Kidney glomerular epithelial cell (primary cell): ENCODE data around the gene C5orf58.

Source experiments
- DNase-seq: peaks from one replicate; lab custom pipeline; 2025; lab: John Stamatoyannopoulos, UW

C5orf58 gene

DNA sequence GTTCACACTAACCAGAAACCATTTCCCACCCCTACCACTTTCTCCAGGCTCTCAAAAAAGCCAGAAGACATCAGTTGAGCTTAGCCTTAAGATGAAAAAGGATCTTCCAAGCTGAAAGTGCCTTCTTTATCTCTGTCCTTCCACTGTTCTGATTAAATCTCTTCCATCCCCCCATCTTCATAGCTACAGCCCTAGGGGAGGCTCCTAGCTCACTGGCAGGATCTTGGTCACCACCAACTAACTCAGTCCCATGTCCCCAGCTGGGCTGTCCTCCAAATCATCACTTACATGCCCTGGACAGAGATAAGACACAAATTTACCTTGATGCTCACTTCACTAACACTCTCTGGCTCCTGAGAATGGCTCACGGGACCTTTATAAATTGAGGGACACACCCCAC lies 50.5 kb downstream of the C5orf58 start:
- no peak for DNase-seq

DNA sequence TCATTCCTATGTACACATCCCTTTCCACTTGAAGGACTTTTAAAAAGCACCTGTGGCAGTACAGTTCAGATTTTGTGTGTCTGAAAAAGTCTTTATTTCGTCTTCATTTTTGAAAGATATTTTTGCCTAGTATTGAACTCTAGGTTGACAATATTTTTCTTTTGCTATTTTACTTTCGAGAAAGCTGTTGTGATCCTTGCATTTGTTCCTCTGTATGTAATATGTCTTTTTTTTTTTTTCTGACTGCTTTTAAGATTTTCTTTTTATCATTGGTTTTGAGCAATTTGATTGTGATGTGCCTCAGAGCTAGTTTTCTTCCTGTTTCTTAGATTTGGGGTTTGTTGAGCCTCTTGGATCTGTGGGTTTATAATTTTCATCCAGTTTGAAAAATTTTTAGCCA lies 51.4 kb downstream of the C5orf58 start:
- no peak for DNase-seq

DNA sequence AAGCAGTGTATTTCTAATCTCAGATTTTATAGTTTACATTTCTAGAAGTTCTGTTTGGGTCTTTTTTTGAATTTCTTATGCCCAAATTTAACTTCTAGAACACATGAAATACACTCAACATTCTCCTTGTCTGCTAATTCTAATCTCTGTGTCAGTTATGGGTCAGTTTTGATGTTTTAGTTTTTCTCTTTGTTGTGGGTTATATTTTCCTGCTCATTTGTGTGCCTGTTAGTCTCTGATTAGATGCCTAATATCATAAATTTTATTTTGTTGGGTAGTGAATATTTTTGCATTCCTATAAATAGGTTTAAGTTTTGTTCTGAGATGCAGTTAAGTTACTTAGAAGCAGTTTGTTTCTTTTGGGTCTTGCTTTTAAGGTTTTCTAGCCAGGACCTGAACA lies 52.4 kb downstream of the C5orf58 start:
- no peak for DNase-seq

DNA sequence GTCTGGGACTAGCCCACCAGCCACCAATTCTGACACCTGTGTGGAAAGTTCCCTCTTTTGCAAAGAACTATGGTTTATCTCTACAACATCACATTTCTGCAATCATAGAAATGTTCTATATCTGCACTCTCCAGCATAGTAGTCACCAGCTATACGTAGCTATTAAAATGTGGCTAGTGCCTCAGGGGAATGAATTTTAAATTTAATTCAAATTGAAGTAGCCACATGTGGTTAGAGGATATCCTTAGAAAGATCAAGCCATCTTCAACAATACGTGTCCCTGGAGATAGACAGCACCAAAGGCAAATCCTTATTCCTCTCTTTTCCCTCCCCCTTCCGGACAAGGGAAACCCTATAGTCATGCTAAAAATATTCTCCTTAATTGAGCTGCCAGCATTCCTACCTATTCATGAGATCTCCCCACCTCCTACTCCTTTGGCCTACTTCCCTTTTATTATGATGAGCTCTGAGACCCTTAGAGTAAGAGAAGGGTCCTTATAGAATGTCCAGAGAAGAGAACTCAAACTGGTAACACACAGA lies 53.7 kb downstream of the C5orf58 start:
- DNase-seq = no peak

DNA sequence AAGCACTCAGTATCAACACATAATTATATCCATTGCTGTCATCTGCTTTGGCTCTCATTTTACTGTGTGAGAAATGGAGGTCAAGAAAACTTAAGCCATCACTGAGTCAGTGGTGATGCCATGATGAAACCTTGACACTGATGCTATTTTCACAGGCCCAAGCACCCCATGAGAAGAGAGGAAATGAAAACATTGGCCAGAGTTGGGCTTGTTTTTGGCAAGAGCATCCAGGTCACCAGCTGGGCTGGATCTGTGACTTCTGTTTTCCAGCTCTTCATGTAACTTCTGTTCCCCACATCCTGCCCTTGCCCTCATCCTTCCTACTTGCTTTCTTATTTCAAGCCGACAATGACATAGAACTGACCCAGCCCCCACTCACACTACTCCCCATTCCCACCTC lies 54.7 kb downstream of the C5orf58 start:
- no peak for DNase-seq

DNA sequence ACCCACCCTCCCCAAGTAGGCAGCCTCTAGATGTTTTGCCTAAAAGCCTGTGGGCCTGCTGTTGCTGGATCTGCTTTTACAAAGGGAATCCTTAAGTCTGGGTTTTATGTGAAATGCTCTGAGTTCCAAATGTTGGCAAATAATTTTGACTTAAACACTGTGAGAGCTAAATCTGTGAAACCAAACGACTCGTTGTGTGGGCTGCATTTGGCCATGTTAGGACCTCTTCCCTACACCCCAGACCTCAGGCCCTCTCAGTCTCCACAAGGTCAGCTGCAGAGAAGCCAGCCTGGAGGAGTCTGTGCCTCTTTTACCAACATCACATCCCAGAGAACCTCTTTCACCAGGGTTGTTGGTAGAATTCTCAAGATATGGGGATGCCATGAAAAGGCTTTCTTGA lies 55.4 kb downstream of the C5orf58 start:
- DNase-seq = no peak

DNA sequence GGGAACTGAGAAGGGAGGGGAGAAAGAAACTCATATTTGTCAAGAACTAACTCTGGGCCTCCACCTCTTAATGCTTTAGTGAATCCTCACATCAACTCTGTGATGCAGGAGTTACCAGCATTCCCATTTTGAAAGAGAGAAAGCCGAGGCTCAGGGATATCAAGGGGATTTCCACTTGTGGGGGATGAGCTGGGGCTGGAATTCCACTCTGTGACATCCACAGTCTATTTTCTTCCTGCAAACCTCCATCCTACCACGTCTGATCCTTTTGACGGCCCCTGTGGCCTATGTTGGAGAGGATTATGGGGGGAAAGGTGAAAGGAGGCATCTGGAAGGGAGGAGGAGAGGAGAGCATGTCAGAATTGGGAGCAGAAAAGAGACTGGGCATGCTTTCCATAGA lies 55.8 kb downstream of the C5orf58 start:
- no peak for DNase-seq

DNA sequence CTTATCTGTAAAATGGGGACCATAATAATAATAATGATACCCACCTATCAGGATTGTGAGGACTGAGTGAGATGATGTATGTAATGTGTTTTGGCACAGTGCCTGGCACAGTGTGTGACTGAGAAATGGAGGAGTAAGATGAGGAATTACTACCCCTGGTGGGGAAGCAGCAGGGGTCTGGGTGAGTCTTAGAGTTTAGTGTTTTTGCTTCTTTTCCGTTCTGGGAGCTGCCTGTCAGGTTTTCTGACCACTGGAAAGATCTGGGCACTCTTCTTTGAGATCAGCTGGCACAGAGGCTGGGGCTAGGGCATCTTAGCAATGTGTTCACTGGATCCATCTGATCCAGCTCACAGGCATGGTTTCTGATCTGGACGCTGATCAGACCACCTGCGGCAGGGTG lies 56.3 kb downstream of the C5orf58 start:
- DNase-seq = no peak

DNA sequence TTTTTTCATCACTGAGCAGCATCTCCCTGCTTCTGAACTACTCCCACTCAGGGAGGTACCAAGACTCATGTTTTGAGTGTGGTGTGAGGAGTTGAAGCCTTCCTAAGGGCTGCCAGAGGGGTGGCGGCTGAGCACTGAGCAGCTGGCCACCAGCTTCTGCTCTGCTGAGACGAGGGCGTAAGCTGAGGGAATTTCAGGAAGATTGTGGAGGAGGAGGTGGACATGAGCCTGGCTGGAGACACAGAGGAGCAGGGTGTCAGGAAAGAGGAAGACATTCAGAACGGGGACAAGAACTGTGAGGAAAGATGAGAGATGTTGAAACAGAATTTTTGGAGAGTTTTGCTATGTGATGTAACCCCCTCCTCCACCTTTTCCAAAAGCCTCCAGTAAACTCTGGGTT lies 57.0 kb downstream of the C5orf58 start:
- no peak for DNase-seq

DNA sequence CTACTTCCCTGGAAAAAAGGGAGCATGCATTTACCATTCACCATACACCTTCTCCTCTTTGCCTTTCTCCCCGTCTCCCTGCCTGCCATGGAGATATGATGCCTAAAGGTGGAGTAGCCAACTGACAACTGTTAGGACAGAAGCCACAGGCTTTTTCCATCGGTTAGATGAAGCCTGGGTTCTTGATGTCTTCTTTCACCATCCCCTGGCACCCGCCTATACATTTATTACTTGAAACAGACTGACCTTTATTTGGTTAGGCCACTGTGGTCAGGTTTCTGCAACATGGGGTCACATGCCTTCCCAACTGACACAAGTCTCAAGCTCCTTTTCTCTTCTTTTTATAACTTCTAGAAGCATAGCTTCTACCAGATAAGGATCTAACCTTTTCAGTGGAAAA lies 57.7 kb downstream of the C5orf58 start:
- no peak for DNase-seq

DNA sequence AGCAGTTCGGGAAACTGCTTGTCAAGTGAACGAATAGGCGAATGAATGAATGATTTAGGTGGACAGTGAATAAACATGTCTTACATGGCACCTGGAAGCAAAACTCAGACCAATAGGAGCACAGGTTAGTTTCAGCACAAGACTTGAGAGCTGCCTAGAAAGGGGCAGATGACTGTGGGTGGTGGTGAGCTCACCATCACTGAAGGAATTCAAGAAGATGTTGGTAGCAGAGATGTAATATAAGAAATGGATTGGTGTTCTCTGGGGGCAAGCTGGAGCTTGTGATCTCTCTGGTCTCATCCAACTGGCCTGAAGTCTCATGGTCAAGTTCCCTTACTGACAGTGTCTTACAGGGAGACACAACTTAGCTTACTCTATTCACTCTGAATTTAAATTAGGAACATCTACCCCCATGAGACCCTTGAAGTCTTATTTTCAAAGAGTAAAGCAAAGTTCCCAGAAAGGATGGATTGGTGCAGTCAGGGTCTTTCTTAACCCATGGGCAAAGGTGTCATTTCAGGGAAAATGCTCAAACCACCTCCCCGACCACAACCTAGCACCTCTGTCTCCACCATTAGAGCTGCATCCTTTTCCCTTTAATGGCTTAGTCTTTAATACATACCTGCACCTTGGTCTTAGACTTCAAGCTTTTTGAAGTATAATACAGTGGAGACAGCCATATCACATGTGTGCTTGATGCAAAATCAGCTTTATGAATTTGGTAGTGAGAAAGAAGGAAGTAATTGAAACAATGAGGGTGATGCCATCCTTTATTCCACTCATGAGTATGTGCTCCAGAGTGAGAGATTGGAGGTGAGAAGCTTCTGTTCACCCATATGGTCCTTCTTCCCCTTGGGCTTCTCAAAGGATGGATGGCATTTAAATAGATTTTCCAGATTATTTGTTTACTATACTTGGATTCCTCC lies 59.7 kb downstream of the C5orf58 start:
- DNase-seq = no peak

DNA sequence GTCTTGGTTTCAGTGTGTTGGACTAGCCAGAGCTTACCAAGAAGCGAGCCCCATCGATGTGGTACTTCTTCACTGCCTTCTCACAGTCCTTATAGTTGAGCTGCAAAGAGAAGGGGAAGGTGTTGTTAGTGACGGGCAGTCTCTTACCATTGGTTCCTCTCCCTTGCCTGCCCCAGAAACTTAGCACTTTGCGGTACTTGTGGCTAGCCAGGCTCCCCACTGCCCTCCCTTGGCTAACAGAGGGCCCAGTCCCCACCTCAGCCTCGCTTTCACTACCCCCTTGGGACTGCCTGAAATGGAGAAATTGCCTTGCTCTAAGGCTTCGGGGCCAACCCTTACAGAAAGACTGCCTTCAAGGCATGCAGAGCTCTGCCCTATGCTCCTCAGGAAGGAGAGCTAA lies 60.5 kb downstream of the C5orf58 start:
- DNase-seq = no peak

DNA sequence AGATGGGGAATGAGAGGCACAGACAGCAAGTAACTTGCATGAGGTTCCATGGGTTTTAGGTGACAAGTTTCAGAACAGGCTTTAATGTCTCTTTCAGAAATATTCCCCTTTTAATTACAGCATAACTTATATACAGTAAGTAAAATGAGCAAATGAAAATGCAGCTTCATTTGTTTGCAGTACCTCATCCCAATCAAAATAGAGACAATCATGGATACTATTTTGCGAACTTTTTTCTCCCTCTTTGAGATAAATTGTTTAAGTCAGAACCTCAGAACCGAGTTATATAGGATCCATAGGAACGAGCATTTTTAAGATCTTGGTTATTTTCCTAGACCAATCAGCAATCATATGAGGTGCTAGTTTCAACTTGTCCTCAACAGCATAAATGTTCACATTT lies 61.3 kb downstream of the C5orf58 start:
- no peak for DNase-seq

DNA sequence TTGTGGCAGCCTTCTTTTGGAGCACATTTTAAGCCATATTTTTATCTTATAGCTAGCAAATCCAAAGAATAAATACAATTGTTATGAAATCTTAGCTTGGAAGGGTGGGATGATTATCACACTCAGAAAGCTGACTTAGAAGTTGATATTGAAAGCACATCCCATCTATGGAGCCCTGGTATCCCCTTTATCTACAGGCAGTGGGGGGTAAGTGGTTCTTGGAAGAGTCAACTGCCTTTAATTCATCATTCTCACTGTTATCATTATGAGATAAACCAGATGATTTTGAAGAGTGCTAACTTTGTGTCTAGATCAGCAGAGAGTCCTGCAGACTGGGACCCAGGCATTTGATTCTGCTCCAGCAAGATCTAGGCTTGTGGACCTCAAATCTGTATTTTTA lies 61.8 kb downstream of the C5orf58 start:
- DNase-seq = no peak
